ENCODE data around the gene POLR2E.
A peak's percentile ranks its signal among the peaks of the same experiment; 100 is the strongest.
"Not testable (repeated sequence)": the region's sequence is repeated elsewhere in the genome, so short reads cannot be mapped to it uniquely, and the experiment has no call there.

Gene POLR2E

DNA sequence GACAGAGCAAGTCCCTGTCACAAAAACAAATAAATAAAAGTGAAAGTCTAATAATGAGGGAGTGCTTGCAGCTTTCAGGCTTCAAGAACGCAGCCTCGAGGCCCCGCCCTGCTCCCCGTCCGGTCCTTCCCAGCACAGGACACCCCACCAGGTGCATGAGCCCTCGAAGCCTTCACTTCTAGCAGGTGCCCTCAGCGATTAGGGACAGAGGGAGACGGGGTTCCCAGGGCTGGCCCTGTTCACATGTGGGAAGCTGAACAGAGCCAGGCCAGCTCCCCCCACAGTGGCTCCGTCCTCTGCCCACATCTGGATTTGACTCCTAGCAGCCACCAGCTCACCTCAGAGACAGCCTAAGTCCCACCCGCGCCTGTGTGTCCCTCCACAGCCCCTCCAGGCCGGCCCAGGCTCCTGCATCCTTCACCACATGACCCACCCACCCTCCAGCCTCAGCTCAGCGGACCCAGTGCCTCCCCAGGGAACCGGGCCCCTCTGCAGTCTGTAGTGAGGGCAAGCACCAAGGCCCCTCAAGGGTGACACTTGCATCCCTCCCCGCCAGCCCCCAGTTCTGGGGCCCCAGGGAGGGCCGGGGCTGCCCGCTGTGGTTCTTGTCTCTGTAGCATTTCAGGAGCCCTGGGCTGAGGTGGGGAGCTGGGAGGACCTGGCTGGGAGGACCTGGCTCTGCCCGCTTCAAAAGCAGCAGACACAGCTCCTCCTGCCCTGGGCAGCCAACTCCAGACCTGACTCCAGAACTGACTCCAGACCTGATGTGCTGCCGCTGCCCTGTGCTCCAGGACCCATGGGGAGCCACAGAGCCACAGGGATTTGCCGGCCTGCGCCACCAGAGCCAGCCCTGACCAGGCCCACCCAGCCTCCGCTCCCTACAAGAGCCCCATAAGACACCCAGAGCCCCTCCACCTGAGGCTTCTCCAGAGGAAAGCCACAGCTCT, 35.9 kb upstream of the POLR2E start:
- Histone ChIP-seq H3K36me3 (peaks cover 58% of the 10 kb centered on the region), H3K27me3 (no peaks in the 10 kb centered on the region), H3K9me3 (no peaks in the 10 kb centered on the region), H3K4me1 (ENCODE audit: control insufficient read depth in 1 of 2, insufficient read depth in 1 of 2, low read depth in 1 of 2, low read length in 1 of 2) (peaks cover 40 to 42% of the 10 kb centered on the region in 2 experiments), H3K27ac (peak overlapping the region; percentile 99), H3K4me3 (ENCODE audit: low read depth in 1 of 2, low read length in 1 of 2) (peak overlapping the region; percentile 97 to 99)
- TF ChIP-seq, protein P1, sequence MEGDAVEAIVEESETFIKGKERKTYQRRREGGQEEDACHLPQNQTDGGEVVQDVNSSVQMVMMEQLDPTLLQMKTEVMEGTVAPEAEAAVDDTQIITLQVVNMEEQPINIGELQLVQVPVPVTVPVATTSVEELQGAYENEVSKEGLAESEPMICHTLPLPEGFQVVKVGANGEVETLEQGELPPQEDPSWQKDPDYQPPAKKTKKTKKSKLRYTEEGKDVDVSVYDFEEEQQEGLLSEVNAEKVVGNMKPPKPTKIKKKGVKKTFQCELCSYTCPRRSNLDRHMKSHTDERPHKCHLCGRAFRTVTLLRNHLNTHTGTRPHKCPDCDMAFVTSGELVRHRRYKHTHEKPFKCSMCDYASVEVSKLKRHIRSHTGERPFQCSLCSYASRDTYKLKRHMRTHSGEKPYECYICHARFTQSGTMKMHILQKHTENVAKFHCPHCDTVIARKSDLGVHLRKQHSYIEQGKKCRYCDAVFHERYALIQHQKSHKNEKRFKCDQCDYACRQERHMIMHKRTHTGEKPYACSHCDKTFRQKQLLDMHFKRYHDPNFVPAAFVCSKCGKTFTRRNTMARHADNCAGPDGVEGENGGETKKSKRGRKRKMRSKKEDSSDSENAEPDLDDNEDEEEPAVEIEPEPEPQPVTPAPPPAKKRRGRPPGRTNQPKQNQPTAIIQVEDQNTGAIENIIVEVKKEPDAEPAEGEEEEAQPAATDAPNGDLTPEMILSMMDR (IDR thresholded peaks at IDR 0.05), result no peak

DNA sequence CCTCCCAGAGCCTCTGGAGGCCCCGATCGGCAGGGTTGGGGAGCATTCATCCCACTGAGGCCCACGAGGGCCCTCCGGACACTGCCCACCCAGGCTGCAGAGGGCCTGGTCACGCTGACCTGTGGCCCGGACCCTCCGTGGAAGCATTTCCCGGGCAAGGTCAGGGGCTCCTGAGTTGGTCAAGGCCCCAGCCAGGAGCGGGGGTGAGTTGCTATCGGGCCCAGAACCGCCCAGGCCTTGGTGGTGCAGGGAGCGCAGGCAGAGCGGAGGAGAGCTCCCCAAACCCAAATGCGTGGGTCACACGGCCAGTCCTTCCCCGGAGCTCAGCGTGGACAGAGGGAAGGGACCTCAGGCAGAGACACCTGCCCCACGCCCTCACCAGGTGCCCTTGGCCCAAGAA, 34.4 kb upstream of the POLR2E start:
- no peak overlapping the region for H3K27ac ChIP-seq

DNA sequence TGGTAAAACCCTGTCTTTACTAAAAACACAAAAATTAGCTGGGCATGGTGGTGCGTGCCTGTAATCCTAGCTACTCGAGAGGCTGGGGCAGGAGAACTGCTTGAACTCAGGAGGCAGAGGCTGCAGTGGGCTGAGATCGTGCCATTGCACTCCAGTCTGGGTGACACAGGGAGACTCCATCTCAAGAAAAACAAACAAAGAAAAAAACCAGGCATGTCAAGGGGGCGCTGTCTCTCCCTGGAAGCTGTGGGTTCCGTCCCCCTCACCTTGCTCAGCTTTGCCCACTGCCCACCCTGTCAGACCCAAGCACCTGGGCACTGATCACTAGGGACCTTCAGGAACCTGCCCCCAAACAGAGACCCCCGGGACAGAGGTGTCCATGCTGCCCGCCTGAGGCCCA, 33.9 kb upstream of the POLR2E start:
- H3K4me1 ChIP-seq (ENCODE audit: control insufficient read depth in 1 of 2, insufficient read depth in 1 of 2, low read depth in 1 of 2, low read length in 1 of 2), result peaks cover 34 to 38% of the 10 kb centered on the region in 2 experiments
- peaks cover 65% of the 10 kb centered on the region for H3K36me3 ChIP-seq

More for the DNA sequence above, 34.4 kb upstream of the POLR2E start:
- peaks cover 65% of the 10 kb centered on the region for H3K36me3 ChIP-seq
- no peaks in the 10 kb centered on the region for H3K27me3 ChIP-seq
- H3K4me3 ChIP-seq (ENCODE audit: low read depth in 1 of 2, low read length in 1 of 2), result peak overlapping the region; percentile 97 to 99
- H3K9me3 ChIP-seq, result no peaks in the 10 kb centered on the region
- H3K4me1 ChIP-seq (ENCODE audit: control insufficient read depth in 1 of 2, insufficient read depth in 1 of 2, low read depth in 1 of 2, low read length in 1 of 2), result peaks cover 39 to 42% of the 10 kb centered on the region in 2 experiments
- TF ChIP-seq, protein P1 (IDR thresholded peaks at IDR 0.05), result no peak

DNA sequence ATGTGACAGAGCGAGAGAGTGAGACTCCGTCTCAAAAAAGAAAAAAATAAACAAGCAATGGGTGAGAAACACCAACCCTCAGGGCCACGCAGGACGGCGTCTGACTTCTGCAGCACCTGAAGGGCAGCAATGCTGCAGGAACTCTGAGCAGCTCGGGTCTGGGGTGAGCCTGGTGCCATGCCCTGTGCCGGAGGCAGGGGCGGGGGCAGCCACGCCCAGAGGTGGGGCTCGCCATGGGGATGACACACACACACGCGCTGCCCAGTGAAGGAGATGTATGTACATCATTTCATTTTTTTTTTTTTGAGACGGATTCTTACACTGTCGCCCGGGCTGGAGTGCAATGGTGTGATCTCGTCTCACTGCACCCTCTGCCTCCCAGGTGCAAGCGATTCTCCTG, 32.9 kb upstream of the POLR2E start:
- Histone ChIP-seq H3K27ac (no peak overlapping the region), H3K27me3 (no peaks in the 10 kb centered on the region), H3K9me3 (no peaks in the 10 kb centered on the region), H3K36me3 (peaks cover 75% of the 10 kb centered on the region), H3K4me1 (ENCODE audit: control insufficient read depth in 1 of 2, insufficient read depth in 1 of 2, low read depth in 1 of 2, low read length in 1 of 2) (peaks cover 25 to 32% of the 10 kb centered on the region in 2 experiments), H3K4me3 (ENCODE audit: low read depth in 1 of 2, low read length in 1 of 2) (no peak overlapping the region)
- TF ChIP-seq, protein P1 (IDR thresholded peaks at IDR 0.05), result no peak

More for the DNA sequence above, 33.9 kb upstream of the POLR2E start:
- not testable (repeated sequence) for H3K27me3 ChIP-seq, H3K27ac ChIP-seq, H3K9me3 ChIP-seq
- peak overlapping the region in 1 of 2 experiments; percentile 99 for H3K4me3 ChIP-seq (ENCODE audit: low read depth in 1 of 2, low read length in 1 of 2)

DNA sequence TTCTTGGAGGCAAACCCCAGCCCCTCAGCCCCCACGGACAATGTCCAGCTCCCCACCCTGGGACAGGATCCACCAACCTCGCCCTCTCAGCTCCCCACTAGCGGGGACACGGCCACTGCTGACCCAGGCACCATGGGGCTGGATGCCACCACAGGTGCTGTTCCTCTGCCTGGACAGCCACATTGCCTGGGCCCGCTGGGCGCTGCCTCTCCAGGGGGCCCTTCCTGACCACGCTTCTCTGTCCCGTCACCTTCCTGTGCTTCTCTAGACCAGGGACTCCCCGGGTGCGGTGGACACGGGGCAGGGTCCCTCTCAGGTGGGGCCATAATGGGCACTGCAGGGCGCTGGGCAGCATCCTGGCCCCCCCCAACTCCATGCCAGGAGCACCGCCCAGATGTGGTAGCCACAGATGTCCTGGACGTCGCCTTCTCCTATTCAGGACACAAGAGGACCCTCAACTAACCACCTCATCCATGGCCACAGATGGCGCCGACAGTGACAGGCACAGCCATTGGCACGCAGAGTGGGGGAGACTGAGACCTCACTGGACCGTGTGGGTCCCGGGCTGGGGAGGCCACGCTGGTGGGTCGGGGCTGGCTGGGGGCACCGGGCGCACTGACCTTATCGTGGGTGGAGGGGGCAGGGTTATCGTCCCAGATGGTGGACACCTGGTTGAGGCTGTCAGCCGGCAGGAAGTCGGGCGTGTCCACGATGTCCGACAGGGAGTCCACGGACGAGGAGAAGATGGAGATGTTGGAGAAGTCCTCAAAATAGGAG, 32.0 kb upstream of the POLR2E start:
- TF ChIP-seq, protein P1 (IDR thresholded peaks at IDR 0.05), result no peak
- no peak overlapping the region for H3K4me3 ChIP-seq (ENCODE audit: low read depth in 1 of 2, low read length in 1 of 2)
- no peaks in the 10 kb centered on the region for H3K27me3 ChIP-seq
- peaks cover 84% of the 10 kb centered on the region for H3K36me3 ChIP-seq
- peaks cover 16 to 32% of the 10 kb centered on the region in 2 experiments for H3K4me1 ChIP-seq (ENCODE audit: control insufficient read depth in 1 of 2, insufficient read depth in 1 of 2, low read depth in 1 of 2, low read length in 1 of 2)
- H3K27ac ChIP-seq, result peak overlapping the region; percentile 49
- H3K9me3 ChIP-seq, result no peaks in the 10 kb centered on the region
